Keratinocyte (primary cell): ENCODE data around the gene PDF.

Source experiments
- CTCF ChIP-seq, 3 experiments: IDR thresholded peaks in 1 of 3; conservative IDR thresholded peaks in 1 of 3; optimal IDR thresholded peaks in 1 of 3; 2 replicates in 2 of 3; 3 replicates in 1 of 3; pipeline versions ENCODE3 to v1.5.1; 2011; ENCODE audit warnings: low read length in 3 of 3, mild to moderate bottlenecking in 3 of 3, moderate library complexity in 2 of 3, control low read depth in 1 of 3, inconsistent platforms in 1 of 3; ENCODE audit not compliant: insufficient read depth in 2 of 3; ENCODE audit errors: extremely low read depth in 1 of 3
- EZH2 ChIP-seq: IDR thresholded peaks from one replicate; pipeline ENCODE4 v1.6.1; 2012; ENCODE audit warnings: inconsistent platforms, mild to moderate bottlenecking, low read length, moderate library complexity

GRCh38 chr16:69318911-69319289, 11.5 kb downstream of the PDF start:
- TF ChIP-seq CTCF (optimal IDR thresholded peaks at IDR 0.05 in 1 of 3, IDR thresholded peaks at IDR 0.05 in 1 of 3, conservative IDR thresholded peaks at IDR 0.05 in 1 of 3; ENCODE audit: extremely low read depth in 1 of 3, insufficient read depth in 2 of 3, low read length in 3 of 3) (no peak), EZH2 (no peak)
